WTC11 (cell line): Measurements from ENCODE around the gene NSUN4. TPM values are rescaled to one million over a fixed set of nuclear protein-coding genes. Genes with fewer than 3 reads are reported as not detected.
A peak's percentile ranks its signal among the peaks of the same experiment; 100 is the strongest.
"Not testable (repeated sequence)": the region's sequence is repeated elsewhere in the genome, so short reads cannot be mapped to it uniquely, and the experiment has no call there.

ENCODE experiments used
- ATAC-seq: fragments of 200-7000 bp; cut with Tn5 transposase; 2 replicates; pipeline ENCODE4 v1.10.0; 2021; ENCODE audit warnings: mild to moderate bottlenecking, moderate library complexity
- CTCF ChIA-PET: fragments of 300-600 bp; sonication (Branson Sonifier 250); formaldehyde crosslinking; loops from one replicate; lab custom pipeline; 2021; ENCODE audit warnings: antibody characterized with exemption; lab: Charles Lee
- POLR2A ChIA-PET: fragments of 350-600 bp; sonication (Branson Sonifier 250); formaldehyde crosslinking; loops from one replicate; lab custom pipeline; 2021; ENCODE audit warnings: antibody characterized with exemption; lab: Charles Lee
- DNase-seq: peaks from one replicate; pipeline ENCODE4 v3.0.0; 2021; ENCODE audit warnings: low spot score
- H3K27ac Mint-ChIP-seq: 2 replicates; pipeline ENCODE4 v1.8.0; 2021; ENCODE audit warnings: mixed read lengths
- H3K27me3 Mint-ChIP-seq: 2 replicates; pipeline ENCODE4 v1.8.0; 2021; ENCODE audit warnings: low read depth, mild to moderate bottlenecking, moderate library complexity, mixed read lengths
- H3K36me3 Mint-ChIP-seq: 2 replicates; pipeline ENCODE4 v1.8.0; 2021; ENCODE audit warnings: mixed read lengths
- H3K4me1 Mint-ChIP-seq: 2 replicates; pipeline ENCODE4 v1.8.0; 2022; ENCODE audit warnings: mixed read lengths
- H3K4me3 Mint-ChIP-seq: 2 replicates; pipeline ENCODE4 v1.8.0; 2021; ENCODE audit warnings: mild to moderate bottlenecking, moderate library complexity, mixed read lengths
- H3K9me3 Mint-ChIP-seq: 2 replicates; pipeline ENCODE4 v1.8.0; 2021; ENCODE audit warnings: mixed read lengths
- AR ChIP-seq: fragments of 250-450 bp; sonication (Bioruptor Pico); IDR thresholded peaks from 2 replicates; pipeline ENCODE4 v1.9.0; 2021; ENCODE audit warnings: mild to moderate bottlenecking
- ATF1 ChIP-seq: sonication (generic); formaldehyde crosslinking; IDR thresholded peaks from 2 replicates; pipeline ENCODE4 v1.8.1; 2023; ENCODE audit warnings: mild to moderate bottlenecking, moderate library complexity, missing genetic modification reagents
- CBFB ChIP-seq: sonication (generic); formaldehyde crosslinking; IDR thresholded peaks from 2 replicates; pipeline ENCODE4 v1.8.1; 2022; ENCODE audit warnings: mild to moderate bottlenecking, low read depth, missing genetic modification reagents
- CREB1 ChIP-seq: sonication (generic); formaldehyde crosslinking; IDR thresholded peaks from 2 replicates; pipeline ENCODE4 v1.8.0; 2023; ENCODE audit warnings: mild to moderate bottlenecking, missing genetic modification reagents
- E2F5 ChIP-seq: sonication (generic); formaldehyde crosslinking; IDR thresholded peaks from 2 replicates; pipeline ENCODE4 v1.8.1; 2022; ENCODE audit warnings: mild to moderate bottlenecking, moderate library complexity, missing genetic modification reagents
- GABPB1 ChIP-seq: sonication (generic); formaldehyde crosslinking; IDR thresholded peaks from 2 replicates; pipeline ENCODE4 v1.8.1; 2023; ENCODE audit warnings: mild to moderate bottlenecking, missing genetic modification reagents
- MAX ChIP-seq: sonication (generic); formaldehyde crosslinking; IDR thresholded peaks from 2 replicates; pipeline ENCODE4 v1.8.0; 2022; ENCODE audit warnings: mild to moderate bottlenecking, missing genetic modification reagents
- NR1H2 ChIP-seq: sonication (generic); formaldehyde crosslinking; IDR thresholded peaks from 2 replicates; pipeline ENCODE4 v1.9.0; 2021; ENCODE audit warnings: mild to moderate bottlenecking, moderate library complexity, missing genetic modification reagents
- SP1 ChIP-seq: sonication (generic); formaldehyde crosslinking; conservative IDR thresholded peaks from 2 replicates; pipeline ENCODE4 v1.8.1; 2022; ENCODE audit warnings: missing genetic modification reagents
- TCF7 ChIP-seq: sonication (generic); formaldehyde crosslinking; IDR thresholded peaks from 2 replicates; pipeline ENCODE4 v1.8.0; 2022; ENCODE audit warnings: mild to moderate bottlenecking, low read depth, missing genetic modification reagents, moderate library complexity
- USF2 ChIP-seq: sonication (generic); formaldehyde crosslinking; IDR thresholded peaks from 2 replicates; pipeline ENCODE4 v1.8.1; 2023; ENCODE audit warnings: mild to moderate bottlenecking, missing genetic modification reagents, moderate library complexity
- ZBTB43 ChIP-seq: sonication (generic); formaldehyde crosslinking; IDR thresholded peaks from 2 replicates; pipeline ENCODE4 v1.8.1; 2023; ENCODE audit warnings: mild to moderate bottlenecking, missing genetic modification reagents
- ZMAT4 ChIP-seq: fragments of 250-450 bp; sonication (Bioruptor Pico); IDR thresholded peaks from 2 replicates; pipeline ENCODE4 v1.9.0; 2021; ENCODE audit warnings: mild to moderate bottlenecking
- ZNF138 ChIP-seq: sonication (generic); formaldehyde crosslinking; conservative IDR thresholded peaks from 2 replicates; pipeline ENCODE4 v1.8.1; 2022; ENCODE audit warnings: mild to moderate bottlenecking, moderate library complexity, missing genetic modification reagents
- ZNF281 ChIP-seq: sonication (generic); formaldehyde crosslinking; IDR thresholded peaks from 2 replicates; pipeline ENCODE4 v1.8.0; 2023; ENCODE audit warnings: mild to moderate bottlenecking, missing genetic modification reagents
- ZNF423 ChIP-seq: fragments of 250-450 bp; sonication (Bioruptor Pico); IDR thresholded peaks from 2 replicates; pipeline ENCODE4 v2.1.2; 2022; ENCODE audit warnings: mild to moderate bottlenecking, moderate library complexity
- ZNF512 ChIP-seq: sonication (generic); formaldehyde crosslinking; IDR thresholded peaks from 2 replicates; pipeline ENCODE4 v1.8.1; 2022; ENCODE audit warnings: missing genetic modification reagents, borderline replicate concordance
- ZSCAN18 ChIP-seq: fragments of 250-450 bp; sonication (Bioruptor Pico); IDR thresholded peaks from 2 replicates; pipeline ENCODE4 v2.1.2; 2022; ENCODE audit warnings: mild to moderate bottlenecking, moderate library complexity
- total RNA-seq: library from RNA; stranded (reverse); gene quantifications from 3 replicates; pipeline ENCODE4 v1.2.3, GENCODE V29; 2021

The NSUN4 gene
- total RNA-seq, 1 experiment from 2014 or later = 22.6 TPM

- no peak for TF ChIP-seq CREB1
- TF ChIP-seq SP1 (CRISPR knock-in tag) = no peak
- TF ChIP-seq ZNF281 (CRISPR knock-in tag) = no peak
- TF ChIP-seq ZMAT4 (CRISPR knock-in tag) = no peak
Measured at GRCh38 chr1:46335081-46335480, 5.5 kb upstream of the NSUN4 start (continued).

- H3K4me3 Mint-ChIP-seq, DNase-seq, H3K9me3 Mint-ChIP-seq, ATAC-seq, H3K27me3 Mint-ChIP-seq, CTCF ChIA-PET, H3K36me3 Mint-ChIP-seq, H3K27ac Mint-ChIP-seq: not testable (repeated sequence)
- POLR2A ChIA-PET = interaction anchor here (0.7 kb wide), 1 partner anchor 267 kb away, joined by 4 read pairs; the partner anchor contains the start of gene MKNK1
- peaks cover 21% of the 10 kb centered on the region for H3K4me1 Mint-ChIP-seq
Measured at GRCh38 chr1:46337409-46337808, 3.2 kb upstream of the NSUN4 start.

- Mint-ChIP-seq H3K4me3 (peak overlapping the region; percentile 97), H3K27ac (peak overlapping the region; percentile 100), H3K36me3 (peaks cover 18% of the 10 kb centered on the region), H3K4me1 (peaks cover 17% of the 10 kb centered on the region), H3K9me3 (no peaks in the 10 kb centered on the region), H3K27me3 (no peaks in the 10 kb centered on the region)
- peak; percentile 2; the same call in 1 of the 2 replicates for ATAC-seq
- ChIA-PET POLR2A (no interaction called here), CTCF (interaction anchor here (0.6 to 2.6 kb wide), 14 partner anchors 8 to 186 kb away, joined by 3 to 17 read pairs (median 4); partner anchors contain the start of genes LRRC41 and RAD54L)
- DNase-seq = peak; percentile 30
- TF ChIP-seq ZSCAN18 (CRISPR knock-in tag) (no peak), GABPB1 (CRISPR knock-in tag) (no peak), ZNF512 (CRISPR knock-in tag) (no peak), NR1H2 (CRISPR knock-in tag) (no peak), USF2 (CRISPR knock-in tag) (no peak), ZNF138 (CRISPR knock-in tag) (no peak), CBFB (no peak), AR (CRISPR knock-in tag) (no peak), MAX (CRISPR knock-in tag) (no peak), ZNF423 (CRISPR knock-in tag) (no peak), E2F5 (CRISPR knock-in tag) (no peak), ZBTB43 (CRISPR knock-in tag) (no peak), ATF1 (CRISPR knock-in tag) (no peak), TCF7 (CRISPR knock-in tag) (no peak), ZMAT4 (CRISPR knock-in tag) (no peak)
Measured at GRCh38 chr1:46341222-46342083, 846 bp downstream of the NSUN4 start.
